ENCODE results near the gene CADPS. TPM values are rescaled to one million over a fixed set of nuclear protein-coding genes. Genes with fewer than 3 reads are reported as not detected.

The CADPS gene
- total RNA-seq, 1 experiment from 2014 or later: 0.11 TPM

- DNase-seq (ENCODE audit: low read depth): no peak
These were observed 125.6 kb downstream of the CADPS start for GRCh38 chr3:62749657-62750056.

GRCh38 chr3:62749130-62749529 is 126.1 kb downstream of the CADPS start:
- no peak for DNase-seq (ENCODE audit: low read depth)

GRCh38 chr3:62737449-62737848 is 137.8 kb downstream of the CADPS start:
- no peak for DNase-seq (ENCODE audit: low read depth)

- no peak for DNase-seq (ENCODE audit: low read depth)
These were observed 139.7 kb downstream of the CADPS start for GRCh38 chr3:62735510-62735909.

- DNase-seq (ENCODE audit: low read depth): no peak
These were observed 142.9 kb downstream of the CADPS start for GRCh38 chr3:62732183-62732904.

- DNase-seq (ENCODE audit: low read depth): no peak
These were observed 147.2 kb downstream of the CADPS start for GRCh38 chr3:62727981-62728380.

- peak; percentile 6 for DNase-seq (ENCODE audit: low read depth)
These were observed 147.7 kb downstream of the CADPS start for GRCh38 chr3:62727536-62727935.

GRCh38 chr3:62724503-62724902 is 150.7 kb downstream of the CADPS start:
- no peak for DNase-seq (ENCODE audit: low read depth)

GRCh38 chr3:62723914-62724217 is 151.3 kb downstream of the CADPS start:
- DNase-seq (ENCODE audit: low read depth): no peak

GRCh38 chr3:62723166-62723913 is 151.9 kb downstream of the CADPS start:
- no peak for DNase-seq (ENCODE audit: low read depth)

GRCh38 chr3:62722344-62722743 is 152.9 kb downstream of the CADPS start:
- no peak for DNase-seq (ENCODE audit: low read depth)

GRCh38 chr3:62718515-62719320 is 156.5 kb downstream of the CADPS start:
- peak; percentile 15 for DNase-seq (ENCODE audit: low read depth)

- no peak for DNase-seq (ENCODE audit: low read depth)
These were observed 157.2 kb downstream of the CADPS start for GRCh38 chr3:62718011-62718410.

- DNase-seq (ENCODE audit: low read depth): no peak
These were observed 162.5 kb downstream of the CADPS start for GRCh38 chr3:62712746-62713145.

GRCh38 chr3:62710751-62711150 is 164.5 kb downstream of the CADPS start:
- DNase-seq (ENCODE audit: low read depth): no peak

GRCh38 chr3:62708638-62709373 is 166.4 kb downstream of the CADPS start:
- DNase-seq (ENCODE audit: low read depth): no peak

- no peak for DNase-seq (ENCODE audit: low read depth)
These were observed 169.5 kb downstream of the CADPS start for GRCh38 chr3:62705721-62706120.

- DNase-seq (ENCODE audit: low read depth): no peak
These were observed 171.6 kb downstream of the CADPS start for GRCh38 chr3:62703451-62704167.

- DNase-seq (ENCODE audit: low read depth): no peak
These were observed 174.9 kb downstream of the CADPS start for GRCh38 chr3:62700357-62700756.

- no peak for DNase-seq (ENCODE audit: low read depth)
These were observed 175.5 kb downstream of the CADPS start for GRCh38 chr3:62699728-62700127.

- no peak for DNase-seq (ENCODE audit: low read depth)
These were observed 179.2 kb downstream of the CADPS start for GRCh38 chr3:62696011-62696410.
